Activated CD4-positive, alpha-beta T cell treated with anti-CD3 and anti-CD28 coated beads, Interleukin-2, amount 50 U/mL, for 16 hours (primary cell): ENCODE results near the gene RPTOR.
A peak's percentile ranks its signal among the peaks of the same experiment; 100 is the strongest.

Source experiments
- DNase-seq: peaks from one replicate; pipeline ENCODE4 v3.0.0-alpha.2; 2020

The RPTOR gene

DNA sequence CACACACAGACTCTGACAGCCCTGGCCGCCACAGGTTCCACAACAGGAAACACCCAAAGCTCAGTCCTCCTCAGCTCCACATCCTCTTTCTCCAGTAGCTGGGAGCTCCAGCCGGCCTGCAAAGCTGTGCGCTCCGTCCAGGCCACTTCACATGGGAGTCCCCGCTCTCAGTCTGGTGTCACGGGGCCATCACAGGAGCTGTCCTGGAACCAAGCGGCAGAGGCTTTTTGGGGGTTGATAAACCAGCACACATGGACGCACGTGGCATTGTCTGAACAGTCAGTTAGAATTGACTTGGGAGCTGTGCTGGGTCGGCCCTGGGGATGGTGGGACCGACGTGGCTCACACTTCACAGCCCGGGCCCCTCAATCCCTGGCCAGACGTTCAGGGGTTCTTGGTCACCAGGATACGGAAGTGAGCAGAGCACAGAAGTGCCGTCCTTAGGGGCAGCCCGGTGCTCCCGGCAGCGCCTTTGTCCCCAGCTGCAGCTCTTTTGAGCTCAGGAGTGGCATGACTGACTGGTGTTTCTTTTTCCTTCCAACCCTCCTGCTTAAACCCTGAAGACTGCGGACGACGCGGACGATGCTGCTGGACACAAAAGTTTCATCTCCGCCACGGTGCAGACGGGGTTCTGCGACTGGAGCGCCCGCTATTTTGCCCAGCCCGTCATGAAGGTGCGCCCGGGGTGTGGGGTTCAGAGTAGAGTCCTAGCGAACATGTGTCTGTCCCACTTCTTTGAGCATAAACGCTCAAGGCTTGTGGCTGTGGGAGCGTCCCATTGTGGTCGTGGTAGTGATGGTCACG, 380.4 kb downstream of the RPTOR start:
- no peak for DNase-seq

DNA sequence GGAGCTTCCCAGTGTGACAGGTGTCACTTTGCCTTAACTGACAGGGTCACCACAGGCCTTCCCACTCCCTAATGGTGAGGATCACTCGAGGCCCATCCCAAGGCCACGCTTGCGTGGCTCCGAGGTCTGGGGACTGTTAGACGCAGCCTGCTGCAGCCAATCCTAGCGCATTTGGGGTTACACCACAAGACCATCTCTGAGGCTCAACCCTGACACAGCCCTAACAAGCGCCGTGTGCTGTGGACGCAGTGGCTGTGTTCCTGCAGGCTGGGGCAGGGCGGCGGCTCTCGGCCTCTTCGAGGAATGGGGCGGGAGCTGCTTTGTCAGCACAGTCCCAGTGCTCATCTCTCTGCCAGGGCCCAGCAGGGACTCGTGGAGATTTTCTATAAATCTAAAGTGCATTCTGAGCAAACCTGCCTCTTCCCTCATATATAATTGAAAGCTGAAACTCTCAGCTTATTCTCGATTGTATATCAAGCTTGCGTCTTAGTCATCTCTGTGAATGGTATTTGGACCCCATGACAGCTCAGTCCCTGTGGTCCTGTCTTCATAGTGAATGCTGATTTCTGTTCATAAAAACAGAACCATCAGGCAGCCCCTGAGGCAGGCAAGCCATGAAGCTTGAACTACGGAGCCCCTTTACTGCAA, 381.2 kb downstream of the RPTOR start:
- DNase-seq, result no peak

GRCh38 chr17:80926591-80927250, 382.1 kb downstream of the RPTOR start:
- no peak for DNase-seq

- DNase-seq, result no peak
Observed at GRCh38 chr17:80927791-80928216, 383.2 kb downstream of the RPTOR start.

GRCh38 chr17:80929449-80929848, 384.8 kb downstream of the RPTOR start:
- no peak for DNase-seq

GRCh38 chr17:80930335-80931279, 386.0 kb downstream of the RPTOR start:
- no peak for DNase-seq

DNA sequence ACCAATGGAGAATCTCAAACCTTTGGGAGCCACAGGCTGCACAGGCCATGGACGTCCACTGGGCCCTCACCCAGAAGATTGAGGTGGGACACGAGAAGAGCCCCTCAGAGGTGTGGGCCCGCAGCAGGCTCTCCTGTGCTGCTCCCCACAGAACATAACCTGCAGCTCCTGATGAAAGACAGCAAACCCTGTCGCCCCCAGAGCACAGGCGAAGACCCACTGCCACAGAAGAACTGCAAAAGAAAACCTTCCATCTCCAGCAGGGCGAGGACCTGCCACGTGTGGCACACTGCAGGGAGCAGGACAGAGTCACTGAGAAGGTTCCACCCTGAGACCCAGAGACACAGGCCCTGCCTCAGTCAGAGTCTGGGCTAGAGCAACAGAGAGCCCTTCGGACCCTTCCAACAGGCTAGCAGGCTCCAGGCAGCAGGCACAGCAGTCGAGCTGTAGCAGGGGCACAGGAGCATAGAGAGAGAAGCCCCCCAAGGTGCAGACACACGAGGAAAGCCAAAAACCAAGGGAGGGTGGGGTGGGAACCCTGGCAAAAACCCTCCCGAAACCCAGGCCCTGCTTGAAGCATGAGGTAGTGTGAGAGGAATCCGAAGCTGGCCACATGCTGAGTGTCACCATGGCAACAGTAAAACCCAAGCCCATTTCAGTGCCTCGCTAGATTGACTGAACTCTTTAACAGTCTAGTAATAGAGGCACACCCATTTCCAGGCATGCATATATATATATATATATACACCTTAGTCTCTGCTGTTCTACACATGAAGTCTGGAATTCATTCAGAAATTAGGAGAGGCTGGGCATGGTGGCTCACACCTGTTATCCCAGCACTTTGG, 387.0 kb downstream of the RPTOR start:
- DNase-seq, result no peak

DNA sequence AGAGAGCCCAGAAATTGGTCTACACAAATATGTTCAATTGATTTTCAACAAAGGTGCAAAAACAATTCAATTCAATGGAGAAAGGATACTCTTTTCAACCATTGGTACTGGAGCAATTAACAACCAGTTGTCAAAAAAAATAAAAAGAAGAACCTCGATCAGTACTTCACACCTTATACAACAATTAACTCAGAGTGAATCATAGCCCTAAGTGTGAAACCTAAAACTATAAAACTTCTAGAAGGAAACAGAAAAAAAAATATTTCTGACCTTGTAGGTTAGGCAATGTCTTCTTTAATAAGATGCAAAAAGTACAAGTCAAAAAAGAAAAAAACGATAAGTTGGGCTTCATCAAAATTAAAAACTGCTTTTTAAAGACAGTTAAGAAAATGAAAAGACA, 390.9 kb downstream of the RPTOR start:
- no peak for DNase-seq

DNA sequence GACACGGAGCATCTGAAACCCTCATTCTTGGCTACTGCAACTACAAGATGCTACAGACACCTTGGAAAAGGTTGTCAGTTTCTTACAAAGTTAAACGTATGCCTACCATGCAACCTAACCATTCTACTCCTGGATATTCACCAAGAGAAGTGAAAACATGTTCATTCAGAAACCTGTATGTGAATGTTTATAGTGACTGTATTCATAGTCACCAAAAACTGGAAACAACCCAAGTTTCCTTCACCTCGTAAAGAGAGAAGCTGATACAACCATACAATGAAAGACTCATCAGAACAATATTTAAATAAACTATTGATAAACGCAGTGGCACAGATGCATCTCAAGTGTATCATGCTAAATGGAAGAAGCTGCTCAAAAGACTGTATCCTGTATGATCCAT, 391.6 kb downstream of the RPTOR start:
- no peak for DNase-seq

DNA sequence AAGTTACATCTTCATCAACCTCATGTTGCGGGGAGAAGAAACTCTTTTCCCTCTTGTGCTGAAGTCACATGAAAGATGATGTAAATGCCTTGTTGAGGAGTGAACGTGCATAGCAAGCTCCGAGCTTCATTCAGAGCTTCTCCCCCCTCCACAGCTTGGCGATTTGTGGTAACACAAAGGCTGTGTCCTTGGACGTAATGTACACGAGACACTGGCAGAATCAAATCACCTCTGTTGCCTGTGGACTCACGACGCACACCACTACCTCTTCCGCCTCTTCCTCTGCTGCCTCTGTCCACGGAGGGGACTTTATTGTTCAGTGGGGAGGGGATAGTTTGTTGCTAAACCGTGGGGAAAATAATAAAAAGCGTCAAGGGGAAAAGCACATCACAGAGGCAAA, 392.1 kb downstream of the RPTOR start:
- DNase-seq, result no peak

GRCh38 chr17:80937462-80938381, 393.1 kb downstream of the RPTOR start:
- no peak for DNase-seq

DNA sequence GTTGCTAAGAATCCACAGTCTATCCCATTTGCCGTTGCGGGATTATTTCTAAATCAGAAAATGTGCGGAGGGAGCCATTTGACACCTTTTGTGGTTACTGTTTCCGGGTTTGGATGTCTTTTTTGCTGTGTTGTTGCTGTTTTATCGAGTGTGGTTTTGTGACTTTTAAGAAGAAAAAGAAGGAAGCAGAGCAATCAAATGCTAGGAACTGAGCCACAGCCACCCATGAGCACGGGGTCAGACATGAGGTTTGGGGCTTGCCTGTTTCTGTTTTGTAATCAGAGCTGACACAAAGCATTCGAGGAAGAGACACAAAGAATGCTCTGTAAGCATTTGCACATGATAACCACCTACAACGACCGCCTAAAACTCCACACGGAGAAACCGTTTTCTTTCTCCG, 393.9 kb downstream of the RPTOR start:
- DNase-seq, result peak; percentile 73

DNA sequence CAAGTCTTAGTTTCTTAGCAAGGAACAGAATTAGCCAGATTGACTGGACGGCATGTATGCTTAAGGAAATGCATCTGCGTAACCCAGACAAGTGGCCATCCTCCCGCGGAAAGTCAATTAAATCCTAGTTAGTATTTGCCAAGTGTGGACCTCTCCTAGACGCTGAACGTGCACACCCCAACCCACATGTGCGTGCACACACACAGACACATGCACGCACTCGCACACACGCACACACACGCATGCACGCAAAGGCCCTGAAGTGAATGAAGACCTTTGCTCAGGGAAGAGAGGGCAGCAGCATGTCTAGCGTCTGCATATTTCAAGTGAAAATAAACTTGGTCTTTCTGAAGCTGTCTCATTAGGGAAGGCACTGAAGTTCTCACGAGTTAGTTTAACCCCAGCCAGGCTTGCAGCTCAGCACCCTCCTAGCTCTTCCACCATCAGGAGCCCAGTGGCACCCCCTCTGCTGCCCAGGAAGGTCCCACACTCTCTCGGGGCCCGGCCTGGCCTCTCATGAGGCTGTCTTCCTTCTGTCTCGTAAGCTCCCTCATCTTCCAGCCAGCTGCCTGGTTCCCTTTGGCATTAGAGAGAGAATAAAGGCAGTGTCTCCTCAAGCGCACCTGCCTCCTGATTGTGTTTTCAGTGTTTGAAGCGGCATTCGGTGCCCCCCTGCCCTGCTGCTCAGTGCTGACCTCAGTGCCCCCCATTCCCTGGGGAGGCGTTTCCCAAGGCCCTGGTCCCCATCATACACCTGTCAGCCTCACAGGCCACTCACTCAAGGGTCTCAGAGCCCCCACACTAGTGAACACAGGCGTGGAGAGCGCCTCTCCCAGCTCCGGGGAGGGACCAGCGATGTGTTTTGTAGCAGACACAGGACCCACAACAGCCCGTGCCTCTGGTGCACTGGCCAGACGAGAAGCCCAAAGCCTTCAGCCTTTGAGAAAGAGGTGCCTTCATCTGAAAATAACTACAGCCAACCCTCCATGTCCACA, 394.8 kb downstream of the RPTOR start:
- no peak for DNase-seq

DNA sequence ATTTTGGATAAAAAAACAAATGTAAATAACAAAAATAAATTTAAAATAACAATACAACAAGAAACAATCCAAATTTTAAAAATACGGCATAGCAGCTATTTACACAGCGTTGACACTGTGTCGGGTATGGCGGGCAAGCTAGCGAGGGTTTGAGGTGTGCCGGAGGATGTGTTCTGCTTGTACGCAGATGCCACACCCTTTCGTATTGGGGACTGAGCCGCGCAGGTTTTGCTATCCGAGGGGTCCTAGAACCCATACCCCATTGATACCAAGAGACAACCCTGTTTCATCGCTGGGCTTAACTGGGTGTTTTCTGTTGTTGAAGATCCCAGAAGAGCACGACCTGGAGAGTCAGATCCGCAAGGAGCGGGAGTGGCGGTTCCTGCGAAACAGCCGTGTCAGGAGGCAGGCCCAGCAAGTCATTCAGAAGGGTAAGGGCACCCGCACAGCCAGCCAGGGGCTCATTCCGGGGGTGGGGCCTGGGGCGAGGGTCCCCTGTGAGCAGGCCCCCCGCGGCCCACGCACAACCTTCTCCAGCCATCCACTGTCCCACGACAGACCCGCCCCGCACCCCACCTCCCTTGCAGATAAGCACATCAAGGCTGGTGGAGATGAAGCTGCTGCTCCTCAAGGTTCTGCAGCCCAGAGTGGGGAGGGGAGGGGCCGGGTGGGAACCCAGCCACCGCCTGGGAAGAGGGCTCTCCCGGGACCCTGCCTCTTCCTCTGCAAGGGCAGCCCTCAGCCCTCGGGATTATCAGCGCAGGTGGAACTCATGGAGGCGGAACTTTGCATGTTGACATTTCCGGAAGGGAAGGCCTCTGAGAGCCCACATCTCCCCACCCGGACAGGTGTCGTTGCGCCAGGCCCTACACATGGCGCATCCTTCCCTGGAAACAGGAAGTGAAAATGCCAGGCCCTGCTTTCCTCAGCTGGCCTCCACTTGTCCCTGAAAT, 395.8 kb downstream of the RPTOR start:
- DNase-seq, result no peak

GRCh38 chr17:80941171-80941570, 396.5 kb downstream of the RPTOR start:
- no peak for DNase-seq

- DNase-seq, result no peak
Observed at GRCh38 chr17:80941743-80942422, 397.2 kb downstream of the RPTOR start.
